ENCODE results near the gene PARP3.

GRCh38 chr3:51997935-51998596 is 55.9 kb downstream of the PARP3 start:
- TF ChIP-seq, protein P1, sequence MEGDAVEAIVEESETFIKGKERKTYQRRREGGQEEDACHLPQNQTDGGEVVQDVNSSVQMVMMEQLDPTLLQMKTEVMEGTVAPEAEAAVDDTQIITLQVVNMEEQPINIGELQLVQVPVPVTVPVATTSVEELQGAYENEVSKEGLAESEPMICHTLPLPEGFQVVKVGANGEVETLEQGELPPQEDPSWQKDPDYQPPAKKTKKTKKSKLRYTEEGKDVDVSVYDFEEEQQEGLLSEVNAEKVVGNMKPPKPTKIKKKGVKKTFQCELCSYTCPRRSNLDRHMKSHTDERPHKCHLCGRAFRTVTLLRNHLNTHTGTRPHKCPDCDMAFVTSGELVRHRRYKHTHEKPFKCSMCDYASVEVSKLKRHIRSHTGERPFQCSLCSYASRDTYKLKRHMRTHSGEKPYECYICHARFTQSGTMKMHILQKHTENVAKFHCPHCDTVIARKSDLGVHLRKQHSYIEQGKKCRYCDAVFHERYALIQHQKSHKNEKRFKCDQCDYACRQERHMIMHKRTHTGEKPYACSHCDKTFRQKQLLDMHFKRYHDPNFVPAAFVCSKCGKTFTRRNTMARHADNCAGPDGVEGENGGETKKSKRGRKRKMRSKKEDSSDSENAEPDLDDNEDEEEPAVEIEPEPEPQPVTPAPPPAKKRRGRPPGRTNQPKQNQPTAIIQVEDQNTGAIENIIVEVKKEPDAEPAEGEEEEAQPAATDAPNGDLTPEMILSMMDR (IDR thresholded peaks at IDR 0.05), result no peak
- TF ChIP-seq POLR2A (IDR thresholded peaks at IDR 0.05), result no peak

All from thyroid gland (tissue), 4 donors.